ENCODE measurements around the gene RXRG. TPM values are rescaled to one million over a fixed set of nuclear protein-coding genes. Genes with fewer than 3 reads are reported as not detected.
A peak's percentile ranks its signal among the peaks of the same experiment; 100 is the strongest.

Gene RXRG
- 0.89 TPM for polyA plus RNA-seq (2013, experiment 1 of 4)
- polyA plus RNA-seq (2013, experiment 2 of 4) = 0.48 TPM
- 0.80 TPM for polyA plus RNA-seq (2013, experiment 3 of 4)
- polyA plus RNA-seq (2013, experiment 4 of 4) = 1.1 TPM

GRCh38 chr1:165444897-165445370 lies at the start of gene RXRG:
RXRG (minus strand) TSS chr1:165445126; CDS start chr1:165444893, 233 bp downstream.
- no peaks in the 10 kb centered on the region for H3K9me3 ChIP-seq (ENCODE audit: control insufficient read depth, low read length)
- no peak within 1 kb of the TSS for H3K27ac ChIP-seq (ENCODE audit: insufficient read depth, low read depth, low read length, poor library complexity, severe bottlenecking)
- WGBS, 2 experiments = 1% methylated on average over 33 of the region's 33 CpGs
- peak within 1 kb of the TSS; percentile 14 for H3K4me3 ChIP-seq (ENCODE audit: insufficient read depth, low read depth, low read length)
- peaks cover 45% of the 10 kb centered on the region for H3K27me3 ChIP-seq (ENCODE audit: control insufficient read depth, insufficient read depth, low read length, poor library complexity, severe bottlenecking)
- peaks cover 31% of the 10 kb centered on the region for H3K4me1 ChIP-seq (ENCODE audit: control insufficient read depth, insufficient read depth, low read length)
- H3K36me3 ChIP-seq (ENCODE audit: control insufficient read depth, insufficient read depth, low read length) = no peaks in the 10 kb centered on the region

GRCh38 chr1:165492845-165493373 lies 48.0 kb upstream of the RXRG start:
- Histone ChIP-seq H3K27me3 (ENCODE audit: control insufficient read depth, insufficient read depth, low read length, poor library complexity, severe bottlenecking) (no peaks in the 10 kb centered on the region), H3K27ac (ENCODE audit: insufficient read depth, low read depth, low read length, poor library complexity, severe bottlenecking) (no peak overlapping the region), H3K9me3 (ENCODE audit: control insufficient read depth, low read length) (no peaks in the 10 kb centered on the region), H3K4me3 (ENCODE audit: insufficient read depth, low read depth, low read length) (no peak overlapping the region), H3K36me3 (ENCODE audit: control insufficient read depth, insufficient read depth, low read length) (no peaks in the 10 kb centered on the region), H3K4me1 (ENCODE audit: control insufficient read depth, insufficient read depth, low read length) (peaks cover 2% of the 10 kb centered on the region)
- WGBS, 2 experiments = 89 to 93% methylated on average over 6 of the region's 6 CpGs

DNA sequence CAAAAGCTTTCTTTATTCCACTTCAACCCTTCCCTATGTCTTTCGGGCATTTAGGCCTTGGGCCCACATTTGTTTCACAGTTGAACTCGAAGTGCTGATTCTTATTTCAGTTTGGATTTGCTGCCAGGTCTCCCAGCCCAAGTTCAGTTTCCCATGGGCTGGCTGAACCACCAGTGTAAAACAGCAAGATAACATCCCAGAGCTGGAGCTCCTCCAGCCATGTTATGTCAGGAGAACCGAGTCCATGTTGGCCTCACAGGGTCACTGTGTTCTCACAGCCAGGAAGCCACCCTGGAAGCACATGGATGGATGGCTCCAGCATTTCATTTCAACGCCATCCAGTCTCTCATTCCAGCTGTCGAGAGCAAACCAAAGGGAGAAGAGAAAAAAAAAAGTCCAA lies 45.2 kb upstream of the RXRG start:
- no peaks in the 10 kb centered on the region for H3K9me3 ChIP-seq (ENCODE audit: control insufficient read depth, low read length)
- H3K4me1 ChIP-seq (ENCODE audit: control insufficient read depth, insufficient read depth, low read length) = no peaks in the 10 kb centered on the region
- H3K4me3 ChIP-seq (ENCODE audit: insufficient read depth, low read depth, low read length) = no peak overlapping the region
- H3K36me3 ChIP-seq (ENCODE audit: control insufficient read depth, insufficient read depth, low read length) = no peaks in the 10 kb centered on the region
- WGBS, 2 experiments = 90 to 93% methylated on average over 5 of the region's 5 CpGs
- H3K27ac ChIP-seq (ENCODE audit: insufficient read depth, low read depth, low read length, poor library complexity, severe bottlenecking) = no peak overlapping the region
- no peaks in the 10 kb centered on the region for H3K27me3 ChIP-seq (ENCODE audit: control insufficient read depth, insufficient read depth, low read length, poor library complexity, severe bottlenecking)

GRCh38 chr1:165487921-165488320 lies 43.0 kb upstream of the RXRG start:
- 83 to 88% methylated on average over 1 of the region's 1 CpG for WGBS, 2 experiments
- H3K4me3 ChIP-seq (ENCODE audit: insufficient read depth, low read depth, low read length) = no peak overlapping the region
- H3K9me3 ChIP-seq (ENCODE audit: control insufficient read depth, low read length) = no peaks in the 10 kb centered on the region
- H3K36me3 ChIP-seq (ENCODE audit: control insufficient read depth, insufficient read depth, low read length) = no peaks in the 10 kb centered on the region
- no peaks in the 10 kb centered on the region for H3K27me3 ChIP-seq (ENCODE audit: control insufficient read depth, insufficient read depth, low read length, poor library complexity, severe bottlenecking)
- H3K27ac ChIP-seq (ENCODE audit: insufficient read depth, low read depth, low read length, poor library complexity, severe bottlenecking) = no peak overlapping the region
- no peaks in the 10 kb centered on the region for H3K4me1 ChIP-seq (ENCODE audit: control insufficient read depth, insufficient read depth, low read length)

DNA sequence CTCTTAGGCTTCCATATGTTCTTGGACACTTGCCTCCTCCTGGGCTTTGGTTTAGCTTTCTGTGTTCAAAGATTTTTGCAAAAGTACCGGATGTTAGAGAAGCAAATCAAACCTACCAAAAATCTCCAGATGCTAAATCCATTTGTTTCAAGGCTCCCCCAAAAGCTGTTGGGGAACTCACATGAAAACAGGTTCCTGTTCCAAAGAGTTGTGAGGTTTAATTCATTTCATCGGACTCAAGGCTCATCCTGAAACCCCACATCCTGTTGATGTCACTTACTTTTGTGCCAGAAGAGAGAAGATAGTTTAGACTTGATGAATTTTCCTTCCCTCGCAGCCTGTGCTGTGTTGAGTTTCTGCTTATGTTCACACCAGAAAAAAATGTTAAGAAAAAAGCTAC lies 41.7 kb upstream of the RXRG start:
- H3K36me3 ChIP-seq (ENCODE audit: control insufficient read depth, insufficient read depth, low read length) = no peaks in the 10 kb centered on the region
- no peaks in the 10 kb centered on the region for H3K27me3 ChIP-seq (ENCODE audit: control insufficient read depth, insufficient read depth, low read length, poor library complexity, severe bottlenecking)
- 92 to 99% methylated on average over 3 of the region's 3 CpGs for WGBS, 2 experiments

DNA sequence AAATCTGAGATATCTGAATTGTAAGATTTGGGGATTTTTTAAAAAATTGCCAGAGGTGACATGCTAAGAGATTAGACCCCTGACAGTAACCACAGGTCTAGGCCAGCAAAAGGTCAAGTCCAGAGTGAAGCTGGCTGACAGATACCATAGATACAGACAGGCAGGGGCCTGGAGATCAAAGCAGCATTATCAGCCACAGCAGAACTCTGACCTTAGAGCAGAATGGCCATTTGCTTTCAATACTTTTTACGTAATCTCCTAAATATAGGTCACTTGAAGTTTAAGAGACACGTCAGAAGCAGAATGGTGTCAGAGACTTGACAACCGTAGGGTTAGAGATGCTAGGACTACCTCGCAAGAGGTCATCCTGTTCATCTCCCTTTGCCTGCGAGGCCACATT lies 40.8 kb upstream of the RXRG start:
- H3K27ac ChIP-seq (ENCODE audit: insufficient read depth, low read depth, low read length, poor library complexity, severe bottlenecking) = no peak overlapping the region
- no peaks in the 10 kb centered on the region for H3K36me3 ChIP-seq (ENCODE audit: control insufficient read depth, insufficient read depth, low read length)
- H3K27me3 ChIP-seq (ENCODE audit: control insufficient read depth, insufficient read depth, low read length, poor library complexity, severe bottlenecking) = no peaks in the 10 kb centered on the region
- WGBS, 2 experiments = 92% methylated on average over 5 of the region's 5 CpGs
- H3K4me3 ChIP-seq (ENCODE audit: insufficient read depth, low read depth, low read length) = no peak overlapping the region
- H3K9me3 ChIP-seq (ENCODE audit: control insufficient read depth, low read length) = no peaks in the 10 kb centered on the region
- no peaks in the 10 kb centered on the region for H3K4me1 ChIP-seq (ENCODE audit: control insufficient read depth, insufficient read depth, low read length)

More for the DNA sequence above, 41.7 kb upstream of the RXRG start:
- H3K4me3 ChIP-seq (ENCODE audit: insufficient read depth, low read depth, low read length) = no peak overlapping the region
- H3K9me3 ChIP-seq (ENCODE audit: control insufficient read depth, low read length) = no peaks in the 10 kb centered on the region
- no peak overlapping the region for H3K27ac ChIP-seq (ENCODE audit: insufficient read depth, low read depth, low read length, poor library complexity, severe bottlenecking)
- H3K4me1 ChIP-seq (ENCODE audit: control insufficient read depth, insufficient read depth, low read length) = no peaks in the 10 kb centered on the region

- H3K4me3 ChIP-seq (ENCODE audit: insufficient read depth, low read depth, low read length) = no peak overlapping the region
- H3K4me1 ChIP-seq (ENCODE audit: control insufficient read depth, insufficient read depth, low read length) = no peaks in the 10 kb centered on the region
- H3K27ac ChIP-seq (ENCODE audit: insufficient read depth, low read depth, low read length, poor library complexity, severe bottlenecking) = no peak overlapping the region
- WGBS, 2 experiments = 78 to 94% methylated on average over 1 of the region's 1 CpG
- H3K27me3 ChIP-seq (ENCODE audit: control insufficient read depth, insufficient read depth, low read length, poor library complexity, severe bottlenecking) = no peaks in the 10 kb centered on the region
- H3K36me3 ChIP-seq (ENCODE audit: control insufficient read depth, insufficient read depth, low read length) = no peaks in the 10 kb centered on the region
- H3K9me3 ChIP-seq (ENCODE audit: control insufficient read depth, low read length) = no peaks in the 10 kb centered on the region
Measured at GRCh38 chr1:165484532-165484931, 39.6 kb upstream of the RXRG start.

DNA sequence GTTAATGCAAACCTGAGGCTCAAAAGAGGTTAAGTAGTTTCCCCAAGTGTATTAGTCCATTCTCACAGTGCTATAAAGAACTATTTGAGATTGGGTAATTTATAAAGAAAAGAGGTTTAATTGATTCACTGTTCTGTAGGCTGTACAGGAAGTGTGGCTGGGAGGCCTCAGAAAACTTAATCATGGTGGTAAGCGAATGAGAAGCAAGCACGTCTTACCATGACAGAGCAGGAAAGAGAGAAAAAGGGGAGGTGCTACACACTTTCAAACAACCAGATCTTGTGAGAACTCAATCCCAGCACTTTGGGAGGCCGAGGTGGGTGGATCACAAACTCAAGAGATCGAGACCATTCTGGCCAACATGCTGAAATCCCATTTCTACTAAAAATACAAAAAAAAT lies 38.5 kb upstream of the RXRG start:
- Histone ChIP-seq H3K27ac (ENCODE audit: insufficient read depth, low read depth, low read length, poor library complexity, severe bottlenecking) (no peak overlapping the region), H3K9me3 (ENCODE audit: control insufficient read depth, low read length) (no peaks in the 10 kb centered on the region), H3K4me3 (ENCODE audit: insufficient read depth, low read depth, low read length) (no peak overlapping the region), H3K27me3 (ENCODE audit: control insufficient read depth, insufficient read depth, low read length, poor library complexity, severe bottlenecking) (no peaks in the 10 kb centered on the region), H3K4me1 (ENCODE audit: control insufficient read depth, insufficient read depth, low read length) (no peaks in the 10 kb centered on the region), H3K36me3 (ENCODE audit: control insufficient read depth, insufficient read depth, low read length) (no peaks in the 10 kb centered on the region)
- WGBS, 2 experiments = 88 to 94% methylated on average over 4 of the region's 4 CpGs

DNA sequence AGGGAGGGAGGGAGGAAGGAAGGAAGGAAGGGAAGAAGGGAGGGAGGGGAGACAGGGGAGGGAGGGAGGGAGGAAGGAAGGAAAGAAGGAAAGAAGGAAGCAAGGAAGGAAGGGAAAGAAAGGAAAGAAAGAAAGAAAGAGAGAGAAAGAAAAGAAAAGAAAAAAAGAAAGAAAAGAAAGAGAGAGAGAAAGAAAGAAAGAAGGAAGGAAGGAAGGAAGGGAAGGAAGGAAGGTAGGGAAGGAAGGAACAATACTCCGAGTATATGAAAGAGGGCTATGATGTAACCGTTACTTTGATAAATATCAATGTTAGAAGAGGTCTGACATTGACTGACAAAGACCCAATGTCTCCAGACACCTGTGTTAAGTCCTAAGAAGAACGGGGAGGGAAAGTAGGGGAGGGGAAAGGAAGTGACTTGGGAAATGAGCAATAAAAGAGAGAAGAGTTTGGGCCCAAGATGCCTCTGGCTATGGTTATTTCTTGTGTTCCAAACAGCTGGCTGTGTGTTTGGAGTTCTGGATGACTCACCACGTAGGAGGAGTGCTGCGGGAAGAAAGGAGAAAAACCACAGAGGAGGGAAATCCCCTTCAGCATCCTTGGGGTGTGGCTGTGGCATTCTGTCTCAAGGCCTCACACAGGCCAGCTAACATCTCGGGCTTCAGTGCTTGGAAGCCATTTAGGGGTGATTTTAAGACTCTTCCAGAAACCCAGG lies 37.0 kb upstream of the RXRG start:
- no peak overlapping the region for H3K4me3 ChIP-seq (ENCODE audit: insufficient read depth, low read depth, low read length)
- WGBS, 2 experiments = 58 to 65% methylated on average over 6 of the region's 6 CpGs
- H3K9me3 ChIP-seq (ENCODE audit: control insufficient read depth, low read length) = no peaks in the 10 kb centered on the region
- no peaks in the 10 kb centered on the region for H3K36me3 ChIP-seq (ENCODE audit: control insufficient read depth, insufficient read depth, low read length)
- no peak overlapping the region for H3K27ac ChIP-seq (ENCODE audit: insufficient read depth, low read depth, low read length, poor library complexity, severe bottlenecking)
- H3K27me3 ChIP-seq (ENCODE audit: control insufficient read depth, insufficient read depth, low read length, poor library complexity, severe bottlenecking) = no peaks in the 10 kb centered on the region
- H3K4me1 ChIP-seq (ENCODE audit: control insufficient read depth, insufficient read depth, low read length) = no peaks in the 10 kb centered on the region

- Histone ChIP-seq H3K9me3 (ENCODE audit: control insufficient read depth, low read length) (no peaks in the 10 kb centered on the region), H3K4me3 (ENCODE audit: insufficient read depth, low read depth, low read length) (no peak overlapping the region), H3K36me3 (ENCODE audit: control insufficient read depth, insufficient read depth, low read length) (no peaks in the 10 kb centered on the region), H3K27ac (ENCODE audit: insufficient read depth, low read depth, low read length, poor library complexity, severe bottlenecking) (no peak overlapping the region), H3K27me3 (ENCODE audit: control insufficient read depth, insufficient read depth, low read length, poor library complexity, severe bottlenecking) (no peaks in the 10 kb centered on the region), H3K4me1 (ENCODE audit: control insufficient read depth, insufficient read depth, low read length) (no peaks in the 10 kb centered on the region)
- WGBS, 2 experiments = 80 to 82% methylated on average over 1 of the region's 1 CpG
Measured at GRCh38 chr1:165476776-165477175, 31.9 kb upstream of the RXRG start.
